SU-DHL-6 (cell line): ENCODE measurements around the gene SH3RF3.

Experiments
- EZH2phosphoT487 ChIP-seq: fragments of 200-600 bp; sonication (generic), shearing (Covaris generic); conservative IDR thresholded peaks from 2 replicates; pipeline ENCODE4 v1.6.1; 2018; ENCODE audit warnings: mild to moderate bottlenecking, antibody characterized with exemption, low read length, moderate library complexity, mixed read lengths
- TF ChIP-seq, protein P1 (sequence below): fragments of 200-600 bp; sonication (generic); IDR thresholded peaks from one replicate; pipeline ENCODE4 v1.5.1; 2017; ENCODE audit warnings: antibody characterized with exemption, mild to moderate bottlenecking, low read length, moderate library complexity; ENCODE audit not compliant: insufficient read depth, poor library complexity, severe bottlenecking

DNA sequence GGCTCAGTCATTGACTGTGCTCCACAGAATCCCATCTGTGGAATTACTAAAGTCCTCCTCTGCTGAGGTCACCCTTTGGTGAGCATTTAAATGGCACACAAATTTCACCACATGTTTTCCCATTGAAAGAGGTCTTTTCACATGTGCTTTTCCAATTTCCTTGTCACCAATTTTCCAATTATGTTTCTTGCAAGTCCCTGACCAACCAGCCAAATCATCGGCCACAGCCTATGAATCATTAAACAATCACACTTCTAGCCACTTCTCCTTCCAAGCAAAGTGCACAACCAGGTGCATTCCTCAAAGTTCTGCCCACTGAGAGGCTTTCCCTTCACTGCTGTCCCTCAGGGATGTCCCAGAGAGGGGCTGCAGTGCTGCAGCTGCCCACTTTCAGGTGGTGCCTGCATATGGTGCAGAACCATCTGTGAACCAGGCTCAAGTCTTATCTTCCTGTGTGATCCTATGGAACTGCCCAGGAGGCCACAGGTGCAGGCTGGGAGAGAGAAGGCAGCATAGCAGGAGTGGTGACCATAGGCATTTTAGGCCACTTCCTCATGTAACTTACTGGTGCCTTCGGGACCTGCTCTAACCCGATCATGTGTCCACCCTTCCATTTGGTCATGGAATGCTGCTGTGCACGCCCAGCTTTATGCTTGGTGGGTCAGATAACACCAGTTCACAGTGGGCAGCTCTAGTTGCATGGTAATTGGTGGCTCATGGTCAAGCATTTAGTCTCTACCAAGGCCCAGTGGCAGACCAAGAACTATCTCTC is 331.7 kb downstream of the SH3RF3 start:
- TF ChIP-seq EZH2phosphoT487: no peak
- TF ChIP-seq, protein P1, sequence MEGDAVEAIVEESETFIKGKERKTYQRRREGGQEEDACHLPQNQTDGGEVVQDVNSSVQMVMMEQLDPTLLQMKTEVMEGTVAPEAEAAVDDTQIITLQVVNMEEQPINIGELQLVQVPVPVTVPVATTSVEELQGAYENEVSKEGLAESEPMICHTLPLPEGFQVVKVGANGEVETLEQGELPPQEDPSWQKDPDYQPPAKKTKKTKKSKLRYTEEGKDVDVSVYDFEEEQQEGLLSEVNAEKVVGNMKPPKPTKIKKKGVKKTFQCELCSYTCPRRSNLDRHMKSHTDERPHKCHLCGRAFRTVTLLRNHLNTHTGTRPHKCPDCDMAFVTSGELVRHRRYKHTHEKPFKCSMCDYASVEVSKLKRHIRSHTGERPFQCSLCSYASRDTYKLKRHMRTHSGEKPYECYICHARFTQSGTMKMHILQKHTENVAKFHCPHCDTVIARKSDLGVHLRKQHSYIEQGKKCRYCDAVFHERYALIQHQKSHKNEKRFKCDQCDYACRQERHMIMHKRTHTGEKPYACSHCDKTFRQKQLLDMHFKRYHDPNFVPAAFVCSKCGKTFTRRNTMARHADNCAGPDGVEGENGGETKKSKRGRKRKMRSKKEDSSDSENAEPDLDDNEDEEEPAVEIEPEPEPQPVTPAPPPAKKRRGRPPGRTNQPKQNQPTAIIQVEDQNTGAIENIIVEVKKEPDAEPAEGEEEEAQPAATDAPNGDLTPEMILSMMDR: no peak
